Measurements from ENCODE around the gene CCBE1.

Gene CCBE1

DNA sequence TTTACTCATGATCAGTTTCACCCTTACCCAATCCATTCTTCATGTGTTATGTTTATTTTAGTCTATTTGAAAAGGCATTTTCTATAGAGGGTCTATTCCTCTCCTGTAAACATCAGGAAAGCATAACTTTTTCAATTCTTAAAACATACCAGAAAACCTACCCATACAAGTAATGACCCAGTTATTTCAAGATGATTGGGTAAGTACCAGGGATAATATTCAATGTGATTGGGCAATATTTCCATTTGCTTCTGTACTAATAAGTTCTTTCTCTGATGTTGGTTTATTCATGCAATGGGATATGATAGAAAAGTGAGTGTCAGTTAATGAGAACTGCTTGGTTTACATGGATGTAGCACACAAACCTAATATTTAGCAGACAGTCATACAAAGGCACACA is 87.6 kb downstream of the CCBE1 start:
- CTCF ChIA-PET = interaction anchor here (1.1 to 1.4 kb wide), 2 partner anchors 16 to 18 kb away, joined by 3 read pairs; no protein-coding TSS in a partner anchor
- POLR2A ChIA-PET = no interaction called here
- DNase-seq (ENCODE audit: low read depth, low spot score) = no peak
- no peak overlapping the region for H3K4me3 ChIP-seq (ENCODE audit: low read depth, low read length)
- TF ChIP-seq, protein P1, sequence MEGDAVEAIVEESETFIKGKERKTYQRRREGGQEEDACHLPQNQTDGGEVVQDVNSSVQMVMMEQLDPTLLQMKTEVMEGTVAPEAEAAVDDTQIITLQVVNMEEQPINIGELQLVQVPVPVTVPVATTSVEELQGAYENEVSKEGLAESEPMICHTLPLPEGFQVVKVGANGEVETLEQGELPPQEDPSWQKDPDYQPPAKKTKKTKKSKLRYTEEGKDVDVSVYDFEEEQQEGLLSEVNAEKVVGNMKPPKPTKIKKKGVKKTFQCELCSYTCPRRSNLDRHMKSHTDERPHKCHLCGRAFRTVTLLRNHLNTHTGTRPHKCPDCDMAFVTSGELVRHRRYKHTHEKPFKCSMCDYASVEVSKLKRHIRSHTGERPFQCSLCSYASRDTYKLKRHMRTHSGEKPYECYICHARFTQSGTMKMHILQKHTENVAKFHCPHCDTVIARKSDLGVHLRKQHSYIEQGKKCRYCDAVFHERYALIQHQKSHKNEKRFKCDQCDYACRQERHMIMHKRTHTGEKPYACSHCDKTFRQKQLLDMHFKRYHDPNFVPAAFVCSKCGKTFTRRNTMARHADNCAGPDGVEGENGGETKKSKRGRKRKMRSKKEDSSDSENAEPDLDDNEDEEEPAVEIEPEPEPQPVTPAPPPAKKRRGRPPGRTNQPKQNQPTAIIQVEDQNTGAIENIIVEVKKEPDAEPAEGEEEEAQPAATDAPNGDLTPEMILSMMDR (IDR thresholded peaks at IDR 0.05; ENCODE audit: insufficient read depth, low read length, missing control alignments) = no peak

DNA sequence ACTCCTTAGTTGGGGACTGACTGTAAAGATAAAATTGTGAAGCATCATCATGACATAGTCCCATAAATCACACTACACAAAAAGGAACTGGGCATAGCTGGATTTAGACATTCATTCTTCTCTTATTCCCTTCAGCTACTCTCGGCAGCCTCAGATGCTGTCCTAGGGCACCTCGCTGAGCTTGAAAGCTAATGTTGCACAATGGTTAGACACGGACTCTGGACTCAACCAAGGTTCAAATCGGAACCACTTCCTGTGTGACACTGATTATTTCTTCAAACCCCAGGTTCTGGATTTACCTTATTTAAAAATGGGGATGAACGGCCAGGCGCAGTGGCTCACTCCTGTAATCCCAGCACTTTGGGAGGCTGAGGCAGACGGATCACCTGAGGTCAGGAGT is 89.8 kb downstream of the CCBE1 start:
- no peak for DNase-seq (ENCODE audit: low read depth, low spot score)
- H3K4me3 ChIP-seq (ENCODE audit: low read depth, low read length) = no peak overlapping the region
- ChIA-PET CTCF (interaction anchor here (0.7 to 1.2 kb wide), 3 partner anchors 19 to 216 kb away, joined by 3 to 4 read pairs (median 3); no protein-coding TSS in a partner anchor), POLR2A (no interaction called here)
- TF ChIP-seq, protein P1 (IDR thresholded peaks at IDR 0.05; ENCODE audit: insufficient read depth, low read length, missing control alignments) = no peak

DNA sequence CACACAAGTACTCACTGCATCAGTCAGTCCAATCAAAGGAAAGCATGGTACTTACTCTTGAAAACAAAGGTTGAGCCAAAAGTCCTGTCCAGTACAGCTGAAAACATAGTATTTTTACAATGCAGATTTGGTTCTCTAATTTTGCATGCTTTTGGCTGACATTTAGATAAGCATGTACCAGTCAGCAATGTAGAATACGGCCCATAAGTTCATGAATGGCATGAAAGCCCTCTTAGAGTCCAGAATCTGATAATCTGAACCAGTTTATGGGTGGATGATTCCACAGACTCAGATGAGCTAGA is 90.2 kb downstream of the CCBE1 start:
- POLR2A ChIA-PET = no interaction called here
- CTCF ChIA-PET = interaction anchor here (0.7 to 1.2 kb wide), 2 partner anchors 19 to 147 kb away, joined by 3 to 4 read pairs; no protein-coding TSS in a partner anchor
- TF ChIP-seq, protein P1 (IDR thresholded peaks at IDR 0.05; ENCODE audit: insufficient read depth, low read length, missing control alignments) = no peak
- DNase-seq (ENCODE audit: low read depth, low spot score) = no peak
- H3K4me3 ChIP-seq (ENCODE audit: low read depth, low read length) = no peak overlapping the region

DNA sequence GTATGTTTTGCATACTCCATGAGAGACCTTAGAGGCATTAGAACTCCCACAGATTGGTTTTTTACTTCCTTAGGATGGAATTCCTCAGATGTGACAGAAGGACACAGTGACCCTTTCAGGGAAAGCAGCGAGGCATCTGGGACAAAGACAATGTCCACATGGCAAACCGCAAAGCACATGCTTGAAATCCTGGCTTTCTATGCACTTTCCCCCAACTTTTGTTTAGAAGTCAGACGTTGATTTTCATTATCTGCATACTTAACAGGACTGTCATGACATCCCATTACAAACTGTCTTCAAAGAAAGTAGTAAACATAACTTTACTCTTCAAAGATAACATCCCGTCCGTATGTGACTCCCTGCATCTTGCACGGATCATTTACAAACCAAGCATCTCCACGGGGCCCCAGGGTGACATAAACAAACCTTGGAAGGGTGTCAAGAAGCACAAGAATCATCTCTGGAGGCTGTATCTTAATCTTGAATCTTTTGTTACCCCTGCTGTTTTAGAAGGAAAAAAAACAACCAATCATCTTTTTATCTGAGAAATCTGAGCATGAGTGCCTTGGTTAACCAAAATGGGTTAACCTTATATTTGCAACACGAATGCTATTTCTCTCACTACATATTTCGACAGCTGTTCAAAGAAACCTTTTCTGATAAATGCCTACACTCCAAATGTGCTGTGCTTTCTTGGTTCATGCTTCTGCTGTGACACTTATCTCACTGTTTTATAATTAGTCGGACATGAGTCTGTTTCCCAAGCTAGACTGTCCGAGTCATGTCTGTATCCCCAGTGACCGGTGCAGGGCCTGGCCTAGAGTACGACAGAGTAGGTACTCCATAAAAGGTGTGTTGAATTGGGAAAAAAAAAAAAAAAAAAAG is 90.8 kb downstream of the CCBE1 start:
- CTCF ChIA-PET = interaction anchor here (0.6 to 1.2 kb wide), 2 partner anchors 90 to 146 kb away, joined by 3 to 4 read pairs; partner anchors contain the start of gene CCBE1
- TF ChIP-seq, protein P1 (IDR thresholded peaks at IDR 0.05; ENCODE audit: insufficient read depth, low read length, missing control alignments) = no peak
- DNase-seq (ENCODE audit: low read depth, low spot score) = no peak
- no peak overlapping the region for H3K4me3 ChIP-seq (ENCODE audit: low read depth, low read length)
- POLR2A ChIA-PET = no interaction called here

DNA sequence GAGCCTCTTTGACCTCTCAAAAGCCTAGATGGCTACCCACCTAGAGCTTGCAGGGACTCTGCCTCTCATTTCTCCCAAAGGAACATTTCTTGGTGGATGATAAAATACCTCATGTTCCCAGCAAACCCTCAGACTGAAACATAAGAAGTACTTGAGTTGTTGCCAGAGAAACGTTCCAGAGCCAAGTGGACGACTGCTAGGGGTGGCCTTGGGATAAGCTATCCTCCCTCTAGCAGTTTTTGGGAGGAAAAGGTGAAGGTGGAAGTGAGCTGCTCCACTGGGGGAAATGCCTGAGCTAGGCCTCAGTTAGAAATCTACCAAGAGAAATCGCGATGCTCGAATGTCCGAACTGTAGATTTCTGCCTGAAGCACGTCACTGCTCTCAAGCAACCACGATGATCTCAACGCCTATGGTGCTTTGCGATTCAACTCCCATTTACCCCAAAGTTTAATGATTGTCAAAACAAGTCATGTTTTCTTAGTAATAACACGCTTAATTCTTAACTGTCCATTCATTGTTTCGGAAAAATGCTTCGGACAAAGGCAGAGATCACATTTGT is 91.5 kb downstream of the CCBE1 start:
- ChIA-PET CTCF (interaction anchor here (0.6 to 4.0 kb wide), 5 partner anchors 91 to 295 kb away, joined by 3 to 16 read pairs (median 3); partner anchors contain the start of gene CCBE1), POLR2A (no interaction called here)
- TF ChIP-seq, protein P1 (IDR thresholded peaks at IDR 0.05; ENCODE audit: insufficient read depth, low read length, missing control alignments) = no peak
- no peak for DNase-seq (ENCODE audit: low read depth, low spot score)
- H3K4me3 ChIP-seq (ENCODE audit: low read depth, low read length) = no peak overlapping the region

DNA sequence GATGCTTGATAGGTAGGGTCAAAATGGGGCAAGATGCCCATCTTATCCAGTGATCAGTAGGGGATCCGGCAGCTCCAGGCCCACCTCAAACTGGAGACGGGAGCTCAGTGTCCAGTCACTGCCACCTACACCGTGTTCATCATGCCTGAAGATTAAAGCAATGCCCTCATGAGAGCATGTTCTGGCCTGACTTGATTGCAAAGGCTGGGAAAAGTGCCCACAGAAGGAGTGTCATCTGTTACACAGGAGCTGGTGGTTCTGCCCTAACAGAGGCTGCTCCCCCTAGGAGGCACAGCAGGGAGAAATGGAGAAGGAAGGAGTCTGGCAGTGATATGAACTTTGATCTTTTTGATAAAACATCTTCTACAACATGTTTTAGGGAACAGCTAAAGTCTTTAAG is 92.3 kb downstream of the CCBE1 start:
- ChIA-PET POLR2A (no interaction called here), CTCF (interaction anchor here (1.0 to 4.0 kb wide), 3 partner anchors 146 to 218 kb away, joined by 3 to 16 read pairs (median 9); no protein-coding TSS in a partner anchor)
- DNase-seq (ENCODE audit: low read depth, low spot score) = no peak
- H3K4me3 ChIP-seq (ENCODE audit: low read depth, low read length) = no peak overlapping the region
- TF ChIP-seq, protein P1 (IDR thresholded peaks at IDR 0.05; ENCODE audit: insufficient read depth, low read length, missing control alignments) = no peak

Measured in AG04449 (cell line).